ENCODE measurements around the gene PDE11A.

DNA sequence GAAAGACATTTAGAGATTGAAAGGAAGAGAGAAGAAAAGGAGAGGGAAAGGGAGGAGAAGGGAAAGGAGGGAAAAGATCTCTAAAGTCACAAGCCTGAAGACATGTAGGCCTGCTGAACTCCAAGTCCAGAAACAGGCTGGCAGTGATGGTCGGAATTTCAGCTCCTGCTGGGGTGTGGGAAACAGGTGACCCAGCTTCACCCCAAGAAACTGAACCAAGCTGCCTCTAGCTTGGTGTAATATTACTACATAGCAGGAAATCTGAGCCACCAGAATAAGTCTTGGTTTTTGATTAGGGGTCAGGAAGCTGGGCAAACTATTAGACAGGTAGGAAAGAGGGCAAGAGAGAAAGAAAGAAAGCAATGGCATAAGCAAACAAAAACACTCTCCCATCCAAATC is 185.8 kb downstream of the PDE11A start:
- TF ChIP-seq, protein P1, sequence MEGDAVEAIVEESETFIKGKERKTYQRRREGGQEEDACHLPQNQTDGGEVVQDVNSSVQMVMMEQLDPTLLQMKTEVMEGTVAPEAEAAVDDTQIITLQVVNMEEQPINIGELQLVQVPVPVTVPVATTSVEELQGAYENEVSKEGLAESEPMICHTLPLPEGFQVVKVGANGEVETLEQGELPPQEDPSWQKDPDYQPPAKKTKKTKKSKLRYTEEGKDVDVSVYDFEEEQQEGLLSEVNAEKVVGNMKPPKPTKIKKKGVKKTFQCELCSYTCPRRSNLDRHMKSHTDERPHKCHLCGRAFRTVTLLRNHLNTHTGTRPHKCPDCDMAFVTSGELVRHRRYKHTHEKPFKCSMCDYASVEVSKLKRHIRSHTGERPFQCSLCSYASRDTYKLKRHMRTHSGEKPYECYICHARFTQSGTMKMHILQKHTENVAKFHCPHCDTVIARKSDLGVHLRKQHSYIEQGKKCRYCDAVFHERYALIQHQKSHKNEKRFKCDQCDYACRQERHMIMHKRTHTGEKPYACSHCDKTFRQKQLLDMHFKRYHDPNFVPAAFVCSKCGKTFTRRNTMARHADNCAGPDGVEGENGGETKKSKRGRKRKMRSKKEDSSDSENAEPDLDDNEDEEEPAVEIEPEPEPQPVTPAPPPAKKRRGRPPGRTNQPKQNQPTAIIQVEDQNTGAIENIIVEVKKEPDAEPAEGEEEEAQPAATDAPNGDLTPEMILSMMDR (IDR thresholded peaks at IDR 0.05) = no peak
- TF ChIP-seq POLR2AphosphoS5 (IDR thresholded peaks at IDR 0.05) (no peak), EP300 (IDR thresholded peaks at IDR 0.05) (no peak), POLR2A (IDR thresholded peaks at IDR 0.05) (no peak)
